Measurements from ENCODE around the gene COMMD1. TPM values are rescaled to one million over a fixed set of nuclear protein-coding genes. Genes with fewer than 3 reads are reported as not detected.
A peak's percentile ranks its signal among the peaks of the same experiment; 100 is the strongest.

Gene COMMD1
- total RNA-seq, 1 donor from 2014 or later, result 26.6 TPM

GRCh38 chr2:61993422-61994024 lies 88.0 kb downstream of the COMMD1 start:
- TF ChIP-seq CTCF (IDR thresholded peaks at IDR 0.05), result peak; percentile 64
- no peak overlapping the region for H3K4me3 ChIP-seq
- H3K4me1 ChIP-seq, result no peaks in the 10 kb centered on the region
- no peaks in the 10 kb centered on the region for H3K27me3 ChIP-seq (ENCODE audit: low read depth)
- no peak for DNase-seq
- H3K9me3 ChIP-seq, result no peaks in the 10 kb centered on the region
- H3K36me3 ChIP-seq, result no peaks in the 10 kb centered on the region
- intact Hi-C loops (cut with DNase I), result no loop called here
- ATAC-seq, result peak; percentile 70 to 74
- H3K27ac ChIP-seq, result no peak overlapping the region

GRCh38 chr2:61994531-61994930 lies 89.1 kb downstream of the COMMD1 start:
- ATAC-seq, result no peak
- intact Hi-C loops (cut with DNase I), result no loop called here
- Histone ChIP-seq H3K36me3 (no peaks in the 10 kb centered on the region), H3K4me3 (no peak overlapping the region), H3K9me3 (no peaks in the 10 kb centered on the region), H3K27me3 (ENCODE audit: low read depth) (no peaks in the 10 kb centered on the region), H3K27ac (no peak overlapping the region), H3K4me1 (no peaks in the 10 kb centered on the region)
- no peak for DNase-seq
- no peak for TF ChIP-seq CTCF (IDR thresholded peaks at IDR 0.05)

- H3K36me3 ChIP-seq, result no peaks in the 10 kb centered on the region
- intact Hi-C loops (cut with DNase I), result no loop called here
- H3K4me1 ChIP-seq, result no peaks in the 10 kb centered on the region
- no peak overlapping the region for H3K4me3 ChIP-seq
- no peaks in the 10 kb centered on the region for H3K27me3 ChIP-seq (ENCODE audit: low read depth)
- ATAC-seq, result no peak
- TF ChIP-seq CTCF (IDR thresholded peaks at IDR 0.05), result no peak
- no peak for DNase-seq
- H3K9me3 ChIP-seq, result no peaks in the 10 kb centered on the region
- H3K27ac ChIP-seq, result no peak overlapping the region
These were observed 89.6 kb downstream of the COMMD1 start for GRCh38 chr2:61995065-61995464.

GRCh38 chr2:61995515-61995914 lies 90.0 kb downstream of the COMMD1 start:
- Histone ChIP-seq H3K36me3 (no peaks in the 10 kb centered on the region), H3K4me1 (no peaks in the 10 kb centered on the region), H3K9me3 (no peaks in the 10 kb centered on the region), H3K27me3 (ENCODE audit: low read depth) (no peaks in the 10 kb centered on the region), H3K4me3 (no peak overlapping the region), H3K27ac (no peak overlapping the region)
- no peak for ATAC-seq
- no peak for TF ChIP-seq CTCF (IDR thresholded peaks at IDR 0.05)
- intact Hi-C loops (cut with DNase I), result no loop called here
- no peak for DNase-seq

- no peak for TF ChIP-seq CTCF (IDR thresholded peaks at IDR 0.05)
- H3K9me3 ChIP-seq, result no peaks in the 10 kb centered on the region
- no peak overlapping the region for H3K4me3 ChIP-seq
- no peak overlapping the region for H3K27ac ChIP-seq
- ATAC-seq (no peak), DNase-seq (no peak)
- no peaks in the 10 kb centered on the region for H3K27me3 ChIP-seq (ENCODE audit: low read depth)
- no peaks in the 10 kb centered on the region for H3K4me1 ChIP-seq
- peaks cover 7% of the 10 kb centered on the region for H3K36me3 ChIP-seq
- intact Hi-C loops (cut with DNase I), result no loop called here
These were observed 93.0 kb downstream of the COMMD1 start for GRCh38 chr2:61998426-61998825.
